IMR-90 (cell line): ENCODE data around the gene CNKSR3. TPM values are rescaled to one million over a fixed set of nuclear protein-coding genes. Genes with fewer than 3 reads are reported as not detected.

Experiments used
- ATAC-seq: fragments of 200-7000 bp; cut with Tn5 transposase; 2 replicates; pipeline ENCODE4 v1.9.1; 2020; ENCODE audit warnings: low read depth, mild to moderate bottlenecking, moderate library complexity
- BruUV-seq: library from RNA; stranded (reverse); fragments of 400-500 nt; replicated peaks from 2 replicates; lab custom pipeline; 2021; lab: Mats Ljungman, UMichigan
- CTCF ChIA-PET: fragments of 300-600 bp; formaldehyde crosslinking; extraction: SDS; loops from one replicate; lab custom pipeline; 2021; ENCODE audit warnings: antibody characterized with exemption; lab: Yijun Ruan, JAX
- POLR2A ChIA-PET: fragments of 300-600 bp; sonication (Branson Sonifier 250); formaldehyde crosslinking; loops from one replicate; lab custom pipeline; 2022; ENCODE audit warnings: antibody characterized with exemption; ENCODE audit not compliant: unreplicated experiment; lab: Charles Lee
- DNase-seq: peaks from one replicate; pipeline ENCODE4 v3.0.0; 2013
- H2AFZ ChIP-seq: replicated peaks from 2 replicates; pipeline ENCODE3; 2013; ENCODE audit warnings: low read length, mild to moderate bottlenecking; ENCODE audit not compliant: poor library complexity
- H2AK5ac ChIP-seq: 2 replicates; pipeline ENCODE4 v1.6.1; 2013; ENCODE audit warnings: low read depth, low read length, inconsistent platforms
- H2AK9ac ChIP-seq: replicated peaks from 2 replicates; pipeline ENCODE3; 2013; ENCODE audit warnings: mild to moderate bottlenecking, low read depth, low read length, moderate library complexity; ENCODE audit not compliant: poor library complexity
- H2BK120ac ChIP-seq: 2 replicates; pipeline ENCODE4 v1.6.1; 2013; ENCODE audit warnings: low read depth, low read length, inconsistent platforms
- H2BK15ac ChIP-seq: 3 replicates; pipeline ENCODE4 v1.6.1; 2013; ENCODE audit warnings: low read depth, low read length, inconsistent platforms
- H2BK20ac ChIP-seq: 2 replicates; pipeline ENCODE4 v1.6.1; 2013; ENCODE audit warnings: low read depth, mild to moderate bottlenecking, inconsistent platforms, low read length, moderate library complexity
- H2BK5ac ChIP-seq: 2 replicates; pipeline ENCODE4 v1.6.1; 2013; ENCODE audit warnings: mild to moderate bottlenecking, low read depth, low read length, inconsistent platforms; ENCODE audit not compliant: poor library complexity, severe bottlenecking
- H3K14ac ChIP-seq: replicated peaks from 2 replicates; pipeline ENCODE4 v1.6.1; 2013; ENCODE audit warnings: low read depth, low read length, inconsistent platforms
- H3K18ac ChIP-seq: 2 replicates; pipeline ENCODE4 v1.6.1; 2013; ENCODE audit warnings: low read depth, low read length, control low read depth
- H3K23ac ChIP-seq: 2 replicates; pipeline ENCODE4 v1.6.1; 2013; ENCODE audit warnings: low read depth, low read length, inconsistent platforms
- H3K27ac ChIP-seq: 2 replicates; pipeline ENCODE4 v1.5.1; 2013; ENCODE audit warnings: mild to moderate bottlenecking, control low read depth, low read length; ENCODE audit not compliant: insufficient read depth
- H3K27me3 ChIP-seq: 2 replicates; pipeline ENCODE4 v1.6.1; 2013; ENCODE audit warnings: low read length; ENCODE audit not compliant: control insufficient read depth, insufficient read depth
- H3K36me3 ChIP-seq: 2 replicates; pipeline ENCODE4 v1.6.1; 2013; ENCODE audit warnings: low read length, mixed read lengths; ENCODE audit not compliant: control insufficient read depth, insufficient read depth
- H3K4ac ChIP-seq: 2 replicates; pipeline ENCODE4 v1.6.1; 2013; ENCODE audit warnings: low read depth, low read length, inconsistent platforms
- H3K4me1 ChIP-seq: 2 replicates; pipeline ENCODE4 v1.6.1; 2013; ENCODE audit warnings: low read length, mixed read lengths; ENCODE audit not compliant: control insufficient read depth, insufficient read depth
- H3K4me2 ChIP-seq: 2 replicates; pipeline ENCODE4 v1.6.1; 2013; ENCODE audit warnings: low read depth, mild to moderate bottlenecking, control low read depth, low read length, moderate library complexity
- H3K4me3 ChIP-seq: 2 replicates; pipeline ENCODE4 v1.5.1; 2013; ENCODE audit warnings: low read depth, mild to moderate bottlenecking, control low read depth, low read length, moderate library complexity; ENCODE audit not compliant: insufficient read depth
- H3K56ac ChIP-seq: 2 replicates; pipeline ENCODE4 v1.6.1; 2013; ENCODE audit warnings: low read length, inconsistent platforms; ENCODE audit not compliant: insufficient read depth; ENCODE audit errors: extremely low read depth
- H3K79me1 ChIP-seq, 2 experiments: 2 replicates each; pipeline ENCODE4 v1.6.1; 2013; ENCODE audit warnings: low read length in 2 of 2, inconsistent platforms in 1 of 2, low read depth in 1 of 2
- H3K9ac ChIP-seq: 2 replicates; pipeline ENCODE4 v1.6.1; 2013; ENCODE audit warnings: low read depth, low read length, control low read depth
- H3K9me1 ChIP-seq: 2 replicates; pipeline ENCODE4 v1.6.1; 2013; ENCODE audit warnings: low read length, inconsistent platforms; ENCODE audit not compliant: insufficient read depth
- H3K9me3 ChIP-seq: 2 replicates; pipeline ENCODE4 v1.6.1; 2013; ENCODE audit warnings: low read length; ENCODE audit not compliant: control insufficient read depth, insufficient read depth
- H4K20me1 ChIP-seq: 2 replicates; pipeline ENCODE4 v1.6.1; 2013; ENCODE audit warnings: low read length, inconsistent platforms; ENCODE audit not compliant: insufficient read depth
- H4K5ac ChIP-seq: 2 replicates; pipeline ENCODE4 v1.6.1; 2013; ENCODE audit warnings: mild to moderate bottlenecking, low read depth, low read length, control low read depth
- H4K8ac ChIP-seq, 2 experiments: 2 replicates each; pipeline ENCODE4 v1.6.1; 2013; ENCODE audit warnings: low read depth in 2 of 2, low read length in 2 of 2, control low read depth in 1 of 2, inconsistent platforms in 1 of 2
- H4K91ac ChIP-seq: 2 replicates; pipeline ENCODE4 v1.6.1; 2013; ENCODE audit warnings: low read depth, low read length, inconsistent platforms; ENCODE audit not compliant: insufficient read depth
- BHLHE40 ChIP-seq: fragments of 150-350 bp; IDR thresholded peaks from 2 replicates; pipeline ENCODE4 v1.6.1; 2016; ENCODE audit warnings: mild to moderate bottlenecking, low read depth, low read length
- CEBPB ChIP-seq: IDR thresholded peaks from 2 replicates; pipeline ENCODE4 v1.6.1; 2012; ENCODE audit warnings: low read depth, low read length, improper control_type of control experiment
- CHD1 ChIP-seq: IDR thresholded peaks from 2 replicates; pipeline ENCODE4 v1.6.1; 2012; ENCODE audit warnings: low read depth, low read length, improper control_type of control experiment
- MAZ ChIP-seq: IDR thresholded peaks from 2 replicates; pipeline ENCODE4 v1.6.1; 2012; ENCODE audit warnings: low read depth, mild to moderate bottlenecking, low read length, improper control_type of control experiment, moderate library complexity, borderline replicate concordance
- NFE2L2 ChIP-seq: fragments of 150-350 bp; IDR thresholded peaks from 2 replicates; pipeline ENCODE4 v1.6.1; 2016; ENCODE audit warnings: low read depth, mild to moderate bottlenecking, low read length
- POLR2A ChIP-seq: IDR thresholded peaks from 2 replicates; pipeline ENCODE4 v1.6.1; 2012; ENCODE audit warnings: mild to moderate bottlenecking, low read depth, low read length
- RAD21 ChIP-seq: IDR thresholded peaks from 2 replicates; pipeline ENCODE4 v1.6.1; 2012; ENCODE audit warnings: low read length, improper control_type of control experiment
- RCOR1 ChIP-seq: IDR thresholded peaks from 2 replicates; pipeline ENCODE4 v1.6.1; 2012; ENCODE audit warnings: mild to moderate bottlenecking, low read length, improper control_type of control experiment; ENCODE audit not compliant: insufficient replicate concordance
- SMC3 ChIP-seq: fragments of 150-350 bp; IDR thresholded peaks from 2 replicates; pipeline ENCODE4 v1.6.1; 2016; ENCODE audit warnings: low read depth, mild to moderate bottlenecking, antibody characterized with exemption, low read length, moderate library complexity
- WGBS, 2 experiments: methylation state at CpG; one replicate each; pipeline versions ENCODE4 v1.1.5 to v1.1.7; 2013; ENCODE audit warnings: missing lambda C conversion rate in 2 of 2; ENCODE audit not compliant: insufficient read length in 1 of 2; ENCODE audit errors: extremely low coverage in 2 of 2; 5-methylcytosine and 5-hydroxymethylcytosine counted together
- dilution Hi-C: fragments of 300-500 bp; cut with HindIII; formaldehyde crosslinking; loops from one replicate; pipeline ENCODE4 v1.14.3; 2018; ENCODE audit warnings: low sequenced_read_pairs; ENCODE audit not compliant: unreplicated experiment
- in situ Hi-C: fragments of 300-500 bp; cut with MboI; formaldehyde crosslinking; loops from 3 replicates; pipeline ENCODE4 v1.14.3; 2019; ENCODE audit warnings: low sequenced_read_pairs, inconsistent platforms, mixed read lengths
- intact Hi-C: fragments of 100-400 bp; cut with micrococcal nuclease; formaldehyde crosslinking; loops from 2 replicates; pipeline ENCODE4 v1.10.0; 2022
- polyA plus RNA-seq, 3 experiments: library from polyadenylated mRNA; depleted of rRNA; stranded (reverse); fragments of >200 nt; gene quantifications; 2 replicates each; pipeline ENCODE4 v1.2.3, GENCODE V29; 2012; ENCODE audit warnings: low replicate concordance in 1 of 3
- total RNA-seq: library from RNA; depleted of rRNA; stranded (reverse); fragments of >200 nt; gene quantifications from 2 replicates; pipeline ENCODE4 v1.2.3, GENCODE V29; 2012
- TF ChIP-seq, protein P1 (sequence below): conservative IDR thresholded peaks from 2 replicates; pipeline ENCODE4 v1.5.1; 2012; ENCODE audit warnings: mild to moderate bottlenecking, low read depth, low read length, improper control_type of control experiment
- TF ChIP-seq, protein P2 (sequence below): fragments of 150-350 bp; IDR thresholded peaks from 2 replicates; pipeline ENCODE4 v1.6.1; 2017; ENCODE audit warnings: mild to moderate bottlenecking, antibody characterized with exemption, low read length, low read depth

The CNKSR3 gene
- total and polyA plus RNA-seq, 2 of the 4 experiments (the other 2 are of a cell fraction), result 6.7 to 15.8 TPM

DNA sequence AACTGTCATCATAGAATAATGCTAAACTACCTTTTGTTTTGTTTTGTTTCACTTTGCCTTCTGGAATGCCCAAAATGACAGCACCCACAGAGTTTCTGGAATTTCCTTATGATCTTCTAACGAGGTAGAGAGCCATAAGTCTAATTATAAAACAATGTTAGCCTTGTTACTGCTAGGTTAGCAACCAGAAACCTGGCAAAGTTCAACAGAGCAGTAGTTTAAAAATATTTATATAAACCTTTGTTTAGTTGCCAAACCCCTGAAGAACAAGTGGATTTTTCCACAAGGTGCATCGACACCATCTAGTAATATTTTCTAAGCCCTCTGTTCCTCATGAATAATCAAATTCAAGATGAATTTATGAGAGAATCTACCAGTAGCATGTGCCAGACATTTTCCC is 126.3 kb downstream of the CNKSR3 start:
- ATAC-seq, result no peak
- no peak overlapping the region for H2AK5ac ChIP-seq
- H3K4ac ChIP-seq, result no peak overlapping the region
- H3K23ac ChIP-seq, result no peak overlapping the region
- H3K36me3 ChIP-seq, result no peaks in the 10 kb centered on the region
- no peak overlapping the region for H3K14ac ChIP-seq
- peaks cover 8% of the 10 kb centered on the region for H3K4me1 ChIP-seq
- peaks cover 6% of the 10 kb centered on the region; the same call in 1 of the 2 replicates for H3K9me1 ChIP-seq
- no peak overlapping the region for H3K56ac ChIP-seq
- no peak overlapping the region for H3K18ac ChIP-seq
- H2BK20ac ChIP-seq, result no peak overlapping the region
- H3K4me3 ChIP-seq, result no peak overlapping the region
- intact Hi-C loops, result no loop called here
- POLR2A ChIA-PET, result no interaction called here
- CTCF ChIA-PET, result interaction anchor here (0.7 kb wide), 1 partner anchor 845 kb away, joined by 3 read pairs; no protein-coding TSS in a partner anchor
- H4K20me1 ChIP-seq, result peaks cover 4% of the 10 kb centered on the region; the same call in 1 of the 2 replicates
- H3K4me2 ChIP-seq, result no peak overlapping the region
- no peak overlapping the region for H2BK5ac ChIP-seq
- H3K27me3 ChIP-seq, result no peaks in the 10 kb centered on the region
- no peak overlapping the region for H2AFZ ChIP-seq
- H4K91ac ChIP-seq, result no peak overlapping the region
- peaks cover 4% of the 10 kb centered on the region; the same call in 1 of the 2 replicates for H3K9me3 ChIP-seq
- no peak for DNase-seq
- whole genome bisulfite sequencing, 2 experiments, result no CpG with 5 or more reads among the region's 2 CpGs
- 0 out of 3 replicates have a peak overlapping the region, but pooled peaks have one; percentile 28 for H2BK15ac ChIP-seq
- H3K79me1 ChIP-seq, result no peaks in the 10 kb centered on the region
- no TSS peak for BruUV-seq
- no peak overlapping the region for H4K8ac ChIP-seq
- H3K9ac ChIP-seq, result no peak overlapping the region
- H4K5ac ChIP-seq, result no peak overlapping the region
- in situ Hi-C loops, result no loop called here
- TF ChIP-seq RAD21, result no peak
- no peak for TF ChIP-seq BHLHE40
- TF ChIP-seq MAZ, result no peak
- no peak for TF ChIP-seq RCOR1
- TF ChIP-seq, protein P1, sequence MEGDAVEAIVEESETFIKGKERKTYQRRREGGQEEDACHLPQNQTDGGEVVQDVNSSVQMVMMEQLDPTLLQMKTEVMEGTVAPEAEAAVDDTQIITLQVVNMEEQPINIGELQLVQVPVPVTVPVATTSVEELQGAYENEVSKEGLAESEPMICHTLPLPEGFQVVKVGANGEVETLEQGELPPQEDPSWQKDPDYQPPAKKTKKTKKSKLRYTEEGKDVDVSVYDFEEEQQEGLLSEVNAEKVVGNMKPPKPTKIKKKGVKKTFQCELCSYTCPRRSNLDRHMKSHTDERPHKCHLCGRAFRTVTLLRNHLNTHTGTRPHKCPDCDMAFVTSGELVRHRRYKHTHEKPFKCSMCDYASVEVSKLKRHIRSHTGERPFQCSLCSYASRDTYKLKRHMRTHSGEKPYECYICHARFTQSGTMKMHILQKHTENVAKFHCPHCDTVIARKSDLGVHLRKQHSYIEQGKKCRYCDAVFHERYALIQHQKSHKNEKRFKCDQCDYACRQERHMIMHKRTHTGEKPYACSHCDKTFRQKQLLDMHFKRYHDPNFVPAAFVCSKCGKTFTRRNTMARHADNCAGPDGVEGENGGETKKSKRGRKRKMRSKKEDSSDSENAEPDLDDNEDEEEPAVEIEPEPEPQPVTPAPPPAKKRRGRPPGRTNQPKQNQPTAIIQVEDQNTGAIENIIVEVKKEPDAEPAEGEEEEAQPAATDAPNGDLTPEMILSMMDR, result no peak
- TF ChIP-seq, protein P2, sequence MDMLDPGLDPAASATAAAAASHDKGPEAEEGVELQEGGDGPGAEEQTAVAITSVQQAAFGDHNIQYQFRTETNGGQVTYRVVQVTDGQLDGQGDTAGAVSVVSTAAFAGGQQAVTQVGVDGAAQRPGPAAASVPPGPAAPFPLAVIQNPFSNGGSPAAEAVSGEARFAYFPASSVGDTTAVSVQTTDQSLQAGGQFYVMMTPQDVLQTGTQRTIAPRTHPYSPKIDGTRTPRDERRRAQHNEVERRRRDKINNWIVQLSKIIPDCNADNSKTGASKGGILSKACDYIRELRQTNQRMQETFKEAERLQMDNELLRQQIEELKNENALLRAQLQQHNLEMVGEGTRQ, result no peak
- no peak for TF ChIP-seq SMC3
- no peak for TF ChIP-seq CHD1
- TF ChIP-seq CEBPB, result no peak
- no peak for TF ChIP-seq NFE2L2
- TF ChIP-seq POLR2A, result no peak
- dilution Hi-C loops, result no loop called here
- H3K27ac ChIP-seq, result no peak overlapping the region
- H2BK120ac ChIP-seq, result no peak overlapping the region
- H2AK9ac ChIP-seq, result no peak overlapping the region
